Astrocyte (in vitro differentiated cells and primary cell): ENCODE results near the gene CADPS.

ENCODE experiments used
- EZH2 ChIP-seq: IDR thresholded peaks from 2 replicates; pipeline ENCODE4 v1.6.1; 2012; ENCODE audit warnings: mild to moderate bottlenecking, low read length, inconsistent platforms; ENCODE audit not compliant: insufficient read depth
- TF ChIP-seq, protein P1 (sequence below): IDR thresholded peaks from 2 replicates; pipeline ENCODE4 v1.5.1; 2011; ENCODE audit warnings: low read depth, mild to moderate bottlenecking, inconsistent platforms, low read length, moderate library complexity; ENCODE audit not compliant: insufficient read depth

DNA sequence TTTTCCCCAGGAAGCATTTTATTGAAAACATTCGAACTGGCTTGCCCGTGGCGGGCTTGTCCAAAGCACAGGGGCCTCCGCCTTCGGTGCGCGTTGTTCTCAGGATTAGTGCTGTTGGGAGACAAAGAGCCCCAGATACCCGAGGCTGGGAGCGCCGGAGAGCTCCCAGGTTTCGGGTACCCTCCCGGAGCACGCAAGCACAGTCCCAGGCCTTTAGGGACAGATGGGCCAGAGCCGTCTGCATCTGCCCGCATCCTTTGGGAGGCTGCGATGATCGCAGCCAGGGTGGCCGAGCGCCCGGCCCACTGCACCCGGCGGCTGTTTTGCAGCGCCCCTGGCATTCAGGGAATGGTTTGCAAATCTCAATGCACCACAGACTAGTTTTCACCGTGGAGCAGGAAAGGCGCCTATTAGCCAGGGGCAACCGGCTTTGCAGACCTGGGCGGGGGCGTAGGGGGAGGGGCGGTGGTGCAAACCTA lies 496.9 kb downstream of the CADPS start:
- TF ChIP-seq, protein P1, sequence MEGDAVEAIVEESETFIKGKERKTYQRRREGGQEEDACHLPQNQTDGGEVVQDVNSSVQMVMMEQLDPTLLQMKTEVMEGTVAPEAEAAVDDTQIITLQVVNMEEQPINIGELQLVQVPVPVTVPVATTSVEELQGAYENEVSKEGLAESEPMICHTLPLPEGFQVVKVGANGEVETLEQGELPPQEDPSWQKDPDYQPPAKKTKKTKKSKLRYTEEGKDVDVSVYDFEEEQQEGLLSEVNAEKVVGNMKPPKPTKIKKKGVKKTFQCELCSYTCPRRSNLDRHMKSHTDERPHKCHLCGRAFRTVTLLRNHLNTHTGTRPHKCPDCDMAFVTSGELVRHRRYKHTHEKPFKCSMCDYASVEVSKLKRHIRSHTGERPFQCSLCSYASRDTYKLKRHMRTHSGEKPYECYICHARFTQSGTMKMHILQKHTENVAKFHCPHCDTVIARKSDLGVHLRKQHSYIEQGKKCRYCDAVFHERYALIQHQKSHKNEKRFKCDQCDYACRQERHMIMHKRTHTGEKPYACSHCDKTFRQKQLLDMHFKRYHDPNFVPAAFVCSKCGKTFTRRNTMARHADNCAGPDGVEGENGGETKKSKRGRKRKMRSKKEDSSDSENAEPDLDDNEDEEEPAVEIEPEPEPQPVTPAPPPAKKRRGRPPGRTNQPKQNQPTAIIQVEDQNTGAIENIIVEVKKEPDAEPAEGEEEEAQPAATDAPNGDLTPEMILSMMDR, result no peak
- peak; percentile 85 for TF ChIP-seq EZH2
